Stimulated activated CD8-positive, alpha-beta memory T cell treated with anti-CD3 and anti-CD28 coated beads, Interleukin-12 subunit alpha, Interleukin-12 subunit beta, amount 100 ng/mL, for 24 hours (primary cell): ENCODE measurements around the gene PAEP.

Experiments
- DNase-seq: peaks from one replicate; pipeline ENCODE4 v3.0.0-alpha.2; 2020; ENCODE audit errors: extremely low read depth

Gene PAEP

GRCh38 chr9:135614821-135615665 is 53.5 kb downstream of the PAEP start:
- DNase-seq, result no peak

GRCh38 chr9:135615666-135616618 is 54.4 kb downstream of the PAEP start:
- DNase-seq, result no peak
